CD8-positive, alpha-beta memory T cell (primary cell): Measurements from ENCODE around the gene USH1C. TPM values are rescaled to one million over a fixed set of nuclear protein-coding genes. Genes with fewer than 3 reads are reported as not detected.
A peak's percentile ranks its signal among the peaks of the same experiment; 100 is the strongest.

ENCODE experiments used
- CTCF ChIA-PET: fragments of 350-600 bp; sonication (Branson Sonifier 250); formaldehyde crosslinking; loops from one replicate; lab custom pipeline; 2021; ENCODE audit warnings: antibody characterized with exemption; lab: Charles Lee
- POLR2A ChIA-PET: fragments of 350-600 bp; sonication (Branson Sonifier 250); formaldehyde crosslinking; loops from one replicate; lab custom pipeline; 2021; ENCODE audit warnings: antibody characterized with exemption; lab: Charles Lee
- DNase-seq, 5 donors: peaks; one replicate each; pipeline versions ENCODE4 v3.0.0 to v3.0.0-alpha.2; 2020 to 2022; ENCODE audit warnings: mixed read lengths in 1 of 5
- H3K27ac ChIP-seq: one replicate; pipeline ENCODE4 v1.7.0; 2013; ENCODE audit warnings: low read depth, mild to moderate bottlenecking, low read length, moderate library complexity
- H3K27me3 ChIP-seq: 2 replicates; pipeline ENCODE4 v1.7.0; 2013; ENCODE audit warnings: low read length, mild to moderate bottlenecking; ENCODE audit not compliant: insufficient read depth, poor library complexity, severe bottlenecking
- H3K36me3 ChIP-seq: 2 replicates; pipeline ENCODE4 v1.7.0; 2013; ENCODE audit warnings: mild to moderate bottlenecking, low read length, moderate library complexity; ENCODE audit not compliant: insufficient read depth
- H3K4me1 ChIP-seq: 2 replicates; pipeline ENCODE4 v1.7.0; 2013; ENCODE audit warnings: mild to moderate bottlenecking, low read length, moderate library complexity; ENCODE audit not compliant: insufficient read depth
- H3K4me3 ChIP-seq: 2 replicates; pipeline ENCODE4 v1.7.0; 2013; ENCODE audit warnings: mild to moderate bottlenecking, low read length
- H3K9me3 ChIP-seq: 2 replicates; pipeline ENCODE4 v1.7.0; 2013; ENCODE audit warnings: mild to moderate bottlenecking, low read length
- H3K27ac Mint-ChIP-seq, 8 donors: one replicate each; pipeline ENCODE4 v1.8.0; 2020 to 2021; ENCODE audit warnings: mixed read lengths in 8 of 8, mild to moderate bottlenecking in 6 of 8, inconsistent platforms in 3 of 8, moderate library complexity in 3 of 8
- H3K27me3 Mint-ChIP-seq, 2 donors: one replicate each; pipeline ENCODE4 v1.8.0; 2020 to 2021; ENCODE audit warnings: mixed read lengths in 2 of 2, mild to moderate bottlenecking in 1 of 2, moderate library complexity in 1 of 2
- H3K36me3 Mint-ChIP-seq, 3 donors: one replicate each; pipeline ENCODE4 v1.8.0; 2020 to 2021; ENCODE audit warnings: mixed read lengths in 3 of 3, inconsistent platforms in 1 of 3, mild to moderate bottlenecking in 1 of 3
- H3K4me1 Mint-ChIP-seq, 3 donors: one replicate each; pipeline ENCODE4 v1.8.0; 2020 to 2021; ENCODE audit warnings: mixed read lengths in 3 of 3, inconsistent platforms in 1 of 3, mild to moderate bottlenecking in 1 of 3
- H3K4me3 Mint-ChIP-seq, 7 donors: one replicate each; pipeline ENCODE4 v1.8.0; 2020 to 2021; ENCODE audit warnings: mixed read lengths in 7 of 7, mild to moderate bottlenecking in 6 of 7, moderate library complexity in 4 of 7, inconsistent platforms in 2 of 7
- H3K9me3 Mint-ChIP-seq, 5 donors: one replicate each; pipeline ENCODE4 v1.8.0; 2020 to 2022; ENCODE audit warnings: mixed read lengths in 5 of 5, mild to moderate bottlenecking in 3 of 5, moderate library complexity in 2 of 5, inconsistent platforms in 1 of 5
- polyA plus RNA-seq: library from polyadenylated mRNA; unstranded; fragments of 300-500 nt; fragmentation: Illumina TruSeq; gene quantifications from one replicate; pipeline ENCODE4 v1.2.3, GENCODE V29; 2021
- total RNA-seq, 2 experiments: library from RNA; stranded (reverse); gene quantifications; one replicate each; pipeline ENCODE4 v1.2.3, GENCODE V29; 2021

The USH1C gene
- total and polyA plus RNA-seq, 3 experiments from 2014 or later = not detected

GRCh38 chr11:17500673-17501072, 43.5 kb downstream of the USH1C start:
- Mint-ChIP-seq H3K27ac (no peak overlapping the region), H3K4me3 (no peak overlapping the region), H3K36me3 (no peaks in the 10 kb centered on the region), H3K4me1 (no peaks in the 10 kb centered on the region), H3K27me3 (peaks cover 0 to 2% of the 10 kb centered on the region in 2 donors), H3K9me3 (no peaks in the 10 kb centered on the region)
- ChIA-PET CTCF (no interaction called here), POLR2A (no interaction called here)
- Histone ChIP-seq H3K27ac (no peak overlapping the region), H3K9me3 (no peaks in the 10 kb centered on the region), H3K4me1 (no peaks in the 10 kb centered on the region), H3K27me3 (no peaks in the 10 kb centered on the region), H3K36me3 (no peaks in the 10 kb centered on the region), H3K4me3 (no peak overlapping the region)
- peak in 1 of 5 donors; percentile 50 for DNase-seq

DNA sequence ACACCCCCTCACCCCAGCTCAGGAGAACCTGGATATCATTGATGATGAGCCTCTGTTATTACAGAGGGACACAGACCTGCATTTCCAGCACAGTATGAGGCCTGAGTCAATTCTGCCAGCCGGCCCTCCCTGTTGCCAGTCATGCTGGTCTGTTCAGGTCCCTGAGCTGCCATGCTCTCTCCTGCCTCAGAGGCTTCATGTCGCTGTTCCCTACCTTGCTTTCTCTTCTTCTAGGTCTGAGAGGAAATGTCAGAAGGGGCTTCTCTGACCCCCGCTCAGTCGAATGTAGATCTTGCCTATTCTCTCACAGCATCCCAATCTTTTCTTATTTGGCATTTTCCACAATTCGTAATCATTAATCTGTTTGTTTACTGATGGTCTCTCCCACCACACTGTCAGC, 45.7 kb downstream of the USH1C start:
- Mint-ChIP-seq H3K27ac (no peak overlapping the region), H3K4me3 (no peak overlapping the region), H3K36me3 (no peaks in the 10 kb centered on the region), H3K4me1 (no peaks in the 10 kb centered on the region), H3K27me3 (peaks cover 0 to 1% of the 10 kb centered on the region in 2 donors), H3K9me3 (no peaks in the 10 kb centered on the region)
- H3K27me3 ChIP-seq = no peaks in the 10 kb centered on the region
- no peaks in the 10 kb centered on the region for H3K36me3 ChIP-seq
- H3K4me3 ChIP-seq = no peak overlapping the region
- DNase-seq = no peak
- ChIA-PET POLR2A (no interaction called here), CTCF (interaction anchor here (0.9 to 1.1 kb wide), 2 partner anchors 24 to 114 kb away, joined by 3 to 4 read pairs; no protein-coding TSS in a partner anchor)
- no peaks in the 10 kb centered on the region for H3K4me1 ChIP-seq
- H3K9me3 ChIP-seq = no peaks in the 10 kb centered on the region
- H3K27ac ChIP-seq = no peak overlapping the region

DNA sequence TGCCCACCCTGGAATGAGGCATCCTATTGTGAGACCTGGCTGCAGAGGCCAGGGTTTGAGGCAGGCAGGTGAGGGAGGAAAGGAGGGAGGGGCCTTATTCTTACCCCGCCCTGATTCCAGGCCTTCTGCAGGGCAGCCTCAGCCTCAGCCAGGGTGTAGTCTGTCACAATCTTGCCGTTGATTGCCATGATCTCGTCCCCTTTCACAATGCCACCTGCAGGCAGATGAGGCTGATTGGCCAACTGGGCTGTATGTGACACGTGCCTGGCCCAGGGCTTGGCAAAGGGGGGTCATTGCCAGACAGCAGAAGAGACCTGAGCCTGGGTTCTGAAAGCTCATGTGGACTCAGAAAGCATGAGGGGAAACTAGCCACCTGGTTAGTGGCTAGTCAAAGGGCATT, 46.2 kb downstream of the USH1C start:
- no peak overlapping the region for H3K27ac ChIP-seq
- DNase-seq = no peak
- no peaks in the 10 kb centered on the region for H3K27me3 ChIP-seq
- H3K4me3 Mint-ChIP-seq = no peak overlapping the region
- CTCF ChIA-PET = interaction anchor here (1.1 kb wide), 1 partner anchor 24 kb away, joined by 4 read pairs; no protein-coding TSS in a partner anchor
- H3K4me1 Mint-ChIP-seq = no peaks in the 10 kb centered on the region
- no peaks in the 10 kb centered on the region for H3K9me3 Mint-ChIP-seq
- no peaks in the 10 kb centered on the region for H3K9me3 ChIP-seq
- no peak overlapping the region for H3K27ac Mint-ChIP-seq
- POLR2A ChIA-PET = no interaction called here
- H3K4me1 ChIP-seq = no peaks in the 10 kb centered on the region
- peaks cover 0 to 1% of the 10 kb centered on the region in 2 donors for H3K27me3 Mint-ChIP-seq
- no peak overlapping the region for H3K4me3 ChIP-seq
- H3K36me3 ChIP-seq = no peaks in the 10 kb centered on the region
- H3K36me3 Mint-ChIP-seq = no peaks in the 10 kb centered on the region

GRCh38 chr11:17496406-17496805, 47.8 kb downstream of the USH1C start:
- Histone ChIP-seq H3K9me3 (no peaks in the 10 kb centered on the region), H3K4me3 (no peak overlapping the region), H3K27me3 (no peaks in the 10 kb centered on the region), H3K4me1 (no peaks in the 10 kb centered on the region), H3K36me3 (no peaks in the 10 kb centered on the region), H3K27ac (no peak overlapping the region)
- Mint-ChIP-seq H3K27ac (no peak overlapping the region), H3K9me3 (no peaks in the 10 kb centered on the region), H3K27me3 (peaks cover 1 to 3% of the 10 kb centered on the region in 2 donors), H3K4me1 (no peaks in the 10 kb centered on the region), H3K36me3 (no peaks in the 10 kb centered on the region), H3K4me3 (no peak overlapping the region)
- CTCF ChIA-PET = no interaction called here
- POLR2A ChIA-PET = no interaction called here
- DNase-seq = no peak

- Histone ChIP-seq H3K9me3 (no peaks in the 10 kb centered on the region), H3K27ac (no peak overlapping the region), H3K36me3 (no peaks in the 10 kb centered on the region), H3K27me3 (no peaks in the 10 kb centered on the region), H3K4me1 (no peaks in the 10 kb centered on the region), H3K4me3 (no peak overlapping the region)
- Mint-ChIP-seq H3K36me3 (no peaks in the 10 kb centered on the region), H3K4me1 (no peaks in the 10 kb centered on the region), H3K27me3 (peaks cover 2 to 20% of the 10 kb centered on the region in 2 donors), H3K4me3 (no peak overlapping the region), H3K9me3 (no peaks in the 10 kb centered on the region), H3K27ac (peak overlapping the region in 1 of 8 donors; percentile 83)
- ChIA-PET CTCF (no interaction called here), POLR2A (no interaction called here)
- no peak for DNase-seq
Observed at GRCh38 chr11:17494019-17494418, 50.2 kb downstream of the USH1C start.

DNA sequence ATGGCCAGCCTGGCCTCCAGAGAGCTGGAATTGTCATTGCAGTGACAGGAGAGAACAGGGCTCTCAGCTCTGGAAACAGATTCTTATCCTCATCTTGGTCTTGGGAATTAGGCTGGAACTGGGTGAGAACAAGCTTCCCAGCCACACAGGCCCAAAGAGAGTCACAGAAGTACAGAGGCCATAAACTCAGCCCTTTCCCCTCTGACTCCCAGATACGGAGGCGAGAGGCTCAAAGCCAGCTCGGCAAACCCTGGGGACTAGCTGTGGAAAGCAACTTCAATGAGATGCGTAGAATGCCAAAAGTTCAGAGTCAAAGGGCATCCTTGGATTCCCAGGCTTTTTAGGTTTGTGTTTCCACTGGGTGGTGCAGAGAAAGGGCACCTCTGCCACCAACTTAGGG, 53.3 kb downstream of the USH1C start:
- no peak for DNase-seq
- Histone ChIP-seq H3K27me3 (no peaks in the 10 kb centered on the region), H3K36me3 (no peaks in the 10 kb centered on the region), H3K4me1 (no peaks in the 10 kb centered on the region), H3K27ac (no peak overlapping the region), H3K9me3 (no peaks in the 10 kb centered on the region), H3K4me3 (no peak overlapping the region)
- ChIA-PET POLR2A (no interaction called here), CTCF (interaction anchor here (1.6 kb wide), 1 partner anchor 14 kb away, joined by 6 read pairs; no protein-coding TSS in a partner anchor)
- Mint-ChIP-seq H3K36me3 (peaks cover 0 to 1% (median 0%) of the 10 kb centered on the region in 3 donors), H3K4me1 (no peaks in the 10 kb centered on the region), H3K27me3 (peaks cover 8 to 34% of the 10 kb centered on the region in 2 donors), H3K27ac (no peak overlapping the region), H3K4me3 (no peak overlapping the region), H3K9me3 (no peaks in the 10 kb centered on the region)

GRCh38 chr11:17490232-17490631, 54.0 kb downstream of the USH1C start:
- no peak for DNase-seq

DNA sequence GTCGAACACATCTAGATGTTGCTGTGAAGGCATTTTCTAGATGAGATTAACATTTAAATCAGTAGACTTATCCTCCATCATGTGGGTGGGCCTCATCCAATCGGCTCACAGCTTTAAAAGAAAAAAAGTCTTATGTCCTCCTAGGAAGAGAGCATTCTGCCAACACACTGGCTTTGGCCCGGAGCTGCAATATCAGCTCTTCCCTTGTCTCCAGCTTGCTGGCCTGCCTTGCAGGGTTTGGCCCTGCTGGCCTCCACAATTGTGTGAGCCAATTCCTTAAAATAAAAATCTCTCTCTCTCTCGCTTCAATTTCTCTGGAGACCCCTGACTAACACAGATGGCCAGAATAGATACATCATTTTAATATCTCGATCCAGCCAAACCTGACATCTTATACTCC, 54.5 kb downstream of the USH1C start:
- Mint-ChIP-seq H3K9me3 (no peaks in the 10 kb centered on the region), H3K27ac (no peak overlapping the region), H3K27me3 (peaks cover 8 to 34% of the 10 kb centered on the region in 2 donors), H3K36me3 (peaks cover 0 to 1% (median 0%) of the 10 kb centered on the region in 3 donors), H3K4me3 (no peak overlapping the region), H3K4me1 (no peaks in the 10 kb centered on the region)
- H3K36me3 ChIP-seq = no peaks in the 10 kb centered on the region
- no peaks in the 10 kb centered on the region for H3K27me3 ChIP-seq
- H3K4me1 ChIP-seq = no peaks in the 10 kb centered on the region
- ChIA-PET POLR2A (no interaction called here), CTCF (no interaction called here)
- no peak overlapping the region for H3K4me3 ChIP-seq
- no peaks in the 10 kb centered on the region for H3K9me3 ChIP-seq
- H3K27ac ChIP-seq = no peak overlapping the region
- DNase-seq = no peak

More at GRCh38 chr11:17490232-17490631, 54.0 kb downstream of the USH1C start:
- Histone ChIP-seq H3K27me3 (no peaks in the 10 kb centered on the region), H3K4me1 (no peaks in the 10 kb centered on the region), H3K9me3 (no peaks in the 10 kb centered on the region), H3K36me3 (no peaks in the 10 kb centered on the region), H3K27ac (no peak overlapping the region), H3K4me3 (no peak overlapping the region)
- H3K27me3 Mint-ChIP-seq = peaks cover 8 to 34% of the 10 kb centered on the region in 2 donors
- H3K9me3 Mint-ChIP-seq = no peaks in the 10 kb centered on the region
- H3K4me3 Mint-ChIP-seq = no peak overlapping the region
- H3K27ac Mint-ChIP-seq = no peak overlapping the region
- ChIA-PET CTCF (no interaction called here), POLR2A (no interaction called here)
- H3K4me1 Mint-ChIP-seq = no peaks in the 10 kb centered on the region
- H3K36me3 Mint-ChIP-seq = peaks cover 0 to 1% (median 0%) of the 10 kb centered on the region in 3 donors
